KG1 (cell line): ENCODE measurements around the gene TMA7B.
A peak's percentile ranks its signal among the peaks of the same experiment; 100 is the strongest.

Source experiments
- DNase-seq: peaks from one replicate; lab custom pipeline; 2025; lab: John Stamatoyannopoulos, UW

The TMA7B gene

DNA sequence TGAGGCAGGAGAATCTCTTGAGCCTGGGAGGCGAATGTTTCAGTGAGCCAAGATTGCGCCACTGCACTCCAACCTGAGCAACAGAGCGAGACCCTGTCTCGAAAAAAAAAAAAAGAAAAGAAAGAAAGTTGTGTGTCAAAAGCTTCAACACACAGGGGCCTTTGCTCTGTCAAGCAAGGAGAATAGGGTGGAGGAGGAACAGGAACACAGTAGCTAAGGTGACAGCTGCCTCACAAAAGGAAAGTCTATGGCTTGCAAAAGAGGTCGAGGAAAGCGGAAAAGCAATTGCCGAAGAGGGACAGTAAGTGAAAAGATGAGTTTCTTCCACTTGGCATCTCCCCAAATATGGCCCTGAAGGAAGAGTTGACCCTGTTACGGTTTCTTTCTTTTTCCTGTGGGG, 26.5 kb upstream of the TMA7B start:
- no peak for DNase-seq

GRCh38 chr22:39935116-39935515, 25.1 kb upstream of the TMA7B start:
- DNase-seq = no peak

DNA sequence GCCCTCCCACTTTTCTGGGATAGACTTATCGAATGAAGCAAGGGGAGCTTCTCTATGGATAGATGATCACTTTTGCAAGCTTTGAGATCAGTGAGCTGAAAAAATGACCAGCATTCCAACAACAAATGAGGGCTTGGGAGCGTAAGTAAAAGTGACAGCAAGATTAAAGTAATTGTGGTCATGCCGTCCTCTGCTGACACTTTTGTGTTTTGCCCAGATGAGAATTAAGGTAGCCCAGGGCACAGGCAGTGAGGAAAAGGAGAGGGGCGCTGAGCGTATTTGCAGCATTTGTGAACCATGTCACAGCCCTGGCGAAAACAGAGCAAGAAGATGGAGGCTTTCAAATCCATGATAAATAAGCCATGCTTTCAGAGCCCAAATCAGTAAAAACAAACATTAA, 24.6 kb upstream of the TMA7B start:
- no peak for DNase-seq

- DNase-seq = no peak
These were observed 23.6 kb upstream of the TMA7B start for GRCh38 chr22:39936523-39937145.

GRCh38 chr22:39937906-39938305, 22.3 kb upstream of the TMA7B start:
- DNase-seq = no peak

GRCh38 chr22:39938509-39939111, 21.6 kb upstream of the TMA7B start:
- no peak for DNase-seq

DNA sequence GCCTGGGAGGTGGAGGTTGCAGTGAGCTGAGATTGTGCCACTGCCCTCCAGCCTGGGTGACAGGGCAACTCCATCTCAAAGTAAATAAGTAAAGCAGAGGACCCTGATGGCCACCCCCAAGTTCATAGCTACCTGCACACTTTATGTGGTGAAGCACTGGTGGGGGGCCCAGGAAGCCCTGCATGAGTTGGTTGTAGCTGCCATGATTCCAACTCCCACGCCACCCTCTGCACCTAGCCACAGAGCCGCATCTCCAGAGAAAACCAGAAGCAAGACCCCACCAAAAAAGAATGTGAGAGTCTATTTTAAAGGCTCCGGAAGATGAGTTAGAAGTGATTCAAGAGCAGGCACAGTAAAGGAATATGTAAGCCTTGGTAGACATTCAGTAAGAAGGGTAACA, 20.4 kb upstream of the TMA7B start:
- no peak for DNase-seq

- no peak for DNase-seq
These were observed 19.4 kb upstream of the TMA7B start for GRCh38 chr22:39940757-39941305.

GRCh38 chr22:39941601-39942000, 18.6 kb upstream of the TMA7B start:
- DNase-seq = no peak

GRCh38 chr22:39942439-39943230, 17.6 kb upstream of the TMA7B start:
- DNase-seq = no peak

- no peak for DNase-seq
These were observed 16.9 kb upstream of the TMA7B start for GRCh38 chr22:39943337-39943736.

- DNase-seq = no peak
These were observed 16.0 kb upstream of the TMA7B start for GRCh38 chr22:39943953-39944872.

DNA sequence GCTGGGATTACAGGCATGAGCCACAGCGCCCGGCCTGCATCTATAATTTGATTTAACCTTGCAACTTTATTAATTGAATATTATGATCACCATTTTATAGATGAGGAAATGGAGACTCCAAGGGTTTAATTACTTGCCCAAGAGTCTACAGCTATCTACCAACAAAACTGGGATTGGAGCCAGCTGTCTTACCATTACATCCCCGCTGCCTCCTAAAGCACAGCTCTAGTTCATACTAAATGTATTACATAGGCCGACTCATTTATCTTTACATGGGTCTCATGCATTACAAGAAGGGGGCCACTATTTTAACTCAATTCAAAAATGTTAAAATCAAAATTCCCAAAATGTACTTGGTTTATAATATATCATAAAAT, 14.1 kb upstream of the TMA7B start:
- DNase-seq = no peak

DNA sequence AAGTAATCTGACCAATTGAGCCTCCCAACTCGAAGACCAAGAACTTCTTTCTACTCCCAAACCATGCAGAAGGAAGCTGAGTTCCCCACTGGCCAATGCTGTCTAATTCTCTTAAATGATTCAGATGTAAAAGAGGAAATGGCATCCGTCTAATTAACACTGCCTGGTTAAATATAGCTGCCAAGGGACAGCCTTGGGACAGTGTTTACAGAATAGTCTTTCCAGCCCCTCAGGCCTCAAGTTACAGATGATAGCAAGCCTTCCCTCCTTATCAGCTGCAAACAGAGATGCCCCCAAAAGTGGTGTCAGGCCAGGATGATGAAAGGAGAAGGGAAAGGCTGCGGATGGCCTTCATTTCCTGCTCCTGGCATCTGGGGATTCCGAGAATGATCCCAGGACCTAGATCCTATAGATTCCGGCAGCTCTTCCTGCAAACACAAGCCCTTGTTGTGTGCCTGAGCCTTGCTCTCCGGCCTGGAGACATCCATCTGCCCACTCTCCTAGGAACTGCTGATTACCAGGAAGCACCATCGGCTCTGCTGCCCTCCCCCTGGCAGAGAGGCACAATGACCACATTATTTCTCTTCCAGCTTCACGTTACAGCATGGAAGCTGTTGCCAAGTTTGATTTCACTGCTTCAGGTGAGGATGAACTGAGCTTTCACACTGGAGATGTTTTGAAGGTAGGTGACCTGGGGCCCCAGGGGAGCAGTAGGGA, 13.5 kb upstream of the TMA7B start:
- DNase-seq = no peak

GRCh38 chr22:39947220-39948216, 12.7 kb upstream of the TMA7B start:
- no peak for DNase-seq

GRCh38 chr22:39949964-39950737, 10.0 kb upstream of the TMA7B start:
- no peak for DNase-seq

DNA sequence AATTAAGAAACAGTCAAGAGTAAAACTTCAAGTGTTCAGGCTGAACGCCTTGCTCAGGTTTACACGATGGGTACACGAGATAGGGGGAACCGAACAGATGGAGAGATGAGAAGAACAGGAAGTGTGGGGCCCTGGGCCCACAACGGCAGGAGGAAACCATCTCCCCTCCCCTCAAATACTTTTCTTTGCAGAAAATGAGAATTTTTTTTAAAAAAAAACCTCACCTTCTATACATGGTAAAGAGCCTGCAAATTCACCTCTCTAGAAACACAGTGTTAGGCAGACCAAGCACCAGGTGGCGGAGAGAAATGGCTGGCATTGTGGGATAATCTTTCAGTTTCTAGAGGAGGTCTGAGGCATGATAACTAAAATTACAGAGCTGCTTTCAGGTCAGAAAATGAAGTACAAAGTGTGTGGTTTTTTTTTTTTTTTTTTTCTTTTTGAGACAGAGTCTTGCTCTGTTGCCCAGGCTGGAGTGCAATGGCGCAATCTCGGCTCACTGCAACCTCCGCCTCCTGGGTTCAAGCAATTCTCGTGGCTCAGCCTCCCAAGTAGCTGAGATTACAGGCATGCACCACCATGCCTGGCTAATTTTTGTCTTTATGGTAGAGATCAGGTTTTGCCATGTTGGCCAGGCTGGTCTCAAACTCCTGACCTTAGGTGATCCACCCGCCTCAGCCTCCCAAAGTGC, 8.4 kb upstream of the TMA7B start:
- DNase-seq = peak; percentile 30

DNA sequence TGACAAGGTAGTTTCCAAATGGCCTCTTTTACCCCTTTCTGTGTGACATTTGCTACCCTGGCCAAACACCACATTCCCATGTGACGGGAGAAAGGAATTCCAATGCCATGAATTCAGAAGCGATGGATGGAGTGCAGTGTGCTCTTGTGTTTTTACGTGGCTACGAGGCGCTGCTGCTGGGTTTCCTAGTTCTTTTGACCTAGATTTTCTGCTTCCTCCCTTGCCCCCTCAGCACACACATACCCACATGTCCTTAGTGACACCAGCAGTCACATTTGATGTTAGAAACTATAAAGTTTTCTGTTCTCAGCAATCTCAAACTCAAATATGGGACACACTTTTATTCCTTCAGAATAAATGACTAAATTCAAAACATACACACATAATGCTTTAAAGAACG, 7.8 kb upstream of the TMA7B start:
- no peak for DNase-seq

DNA sequence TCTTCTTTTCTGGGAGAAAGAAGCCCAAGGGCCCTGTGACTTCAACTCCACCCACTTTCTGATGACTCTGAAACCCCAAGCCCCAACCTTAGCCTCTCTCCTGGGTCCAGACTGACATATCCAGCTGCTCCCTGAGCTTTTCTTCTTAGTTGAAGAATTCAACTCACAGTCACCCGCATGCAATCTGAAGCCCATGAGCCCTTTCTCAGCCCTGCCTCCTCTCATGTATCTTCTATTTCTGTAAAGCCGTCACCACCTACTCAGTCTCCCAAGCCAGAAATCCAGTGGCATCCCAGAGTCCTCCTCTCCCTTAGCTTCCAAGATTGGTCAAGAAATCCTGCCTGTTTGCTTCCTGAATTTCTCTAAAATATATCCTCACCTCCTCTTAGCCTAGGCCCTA, 7.1 kb upstream of the TMA7B start:
- no peak for DNase-seq
